Stimulated activated CD4-positive, alpha-beta T cell treated with anti-CD3 and anti-CD28 coated beads, Interleukin-1b, Interleukin-23, amount 100 ng/mL, for 4 hours (primary cell): ENCODE measurements around the gene VKORC1.

Source experiments
- DNase-seq, 2 donors: peaks; one replicate each; pipeline ENCODE4 v3.0.0-alpha.2; 2020; ENCODE audit warnings: low read depth in 2 of 2

VKORC1 gene

DNA sequence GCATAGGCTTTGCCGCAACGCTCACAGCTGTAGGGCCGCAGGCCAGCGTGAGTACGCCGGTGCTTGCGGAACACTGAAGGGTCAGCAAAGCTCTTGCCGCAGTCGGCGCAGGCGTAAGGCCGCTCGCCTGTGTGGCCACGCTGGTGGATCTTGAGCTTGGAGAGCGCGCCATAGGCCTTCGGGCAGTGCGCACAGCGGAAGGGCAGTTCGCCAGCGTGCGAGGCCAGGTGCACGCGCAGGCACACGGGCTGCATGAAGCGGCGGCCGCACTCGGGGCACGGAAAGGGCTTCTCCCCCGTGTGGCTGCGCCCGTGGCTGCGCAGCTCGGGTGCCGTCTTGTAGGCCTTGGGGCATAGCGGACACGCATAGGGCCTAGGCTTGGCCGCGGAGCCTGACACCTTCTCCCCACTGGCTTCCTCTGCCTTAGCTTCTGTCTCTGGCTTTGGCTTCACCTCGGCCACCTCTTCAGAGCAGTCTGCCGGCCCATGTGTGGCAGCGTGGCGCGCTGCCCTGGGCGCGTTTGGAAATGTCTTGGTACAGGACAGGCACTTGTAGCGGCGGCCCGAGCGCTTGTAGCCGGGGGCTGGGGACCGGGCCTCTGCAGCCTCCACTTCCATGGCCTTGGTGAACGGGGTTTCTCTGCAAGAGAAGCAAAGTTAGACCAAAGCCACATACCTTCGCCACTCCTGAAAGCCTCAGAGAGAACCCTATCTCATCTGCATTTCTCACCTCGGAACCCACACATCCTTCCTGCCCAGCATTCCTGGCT is 30.6 kb downstream of the VKORC1 start:
- no peak for DNase-seq

DNA sequence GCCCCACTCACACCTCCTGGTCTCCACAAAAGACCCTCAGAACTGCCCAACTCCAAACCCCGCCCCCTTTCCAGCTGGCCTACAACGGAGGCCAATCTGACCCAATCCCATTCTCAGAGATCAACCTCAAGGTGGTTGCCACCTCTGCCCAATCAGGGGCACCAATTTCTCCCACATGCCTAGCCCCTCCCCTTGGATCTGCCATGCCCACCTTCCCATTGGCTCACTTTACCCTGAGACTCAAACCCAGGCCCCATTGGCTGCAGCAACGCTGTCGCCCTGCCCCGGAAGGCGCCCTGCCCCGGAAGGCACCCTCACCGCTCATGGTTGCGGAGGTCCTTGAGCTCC is 31.1 kb downstream of the VKORC1 start:
- DNase-seq, result no peak

DNA sequence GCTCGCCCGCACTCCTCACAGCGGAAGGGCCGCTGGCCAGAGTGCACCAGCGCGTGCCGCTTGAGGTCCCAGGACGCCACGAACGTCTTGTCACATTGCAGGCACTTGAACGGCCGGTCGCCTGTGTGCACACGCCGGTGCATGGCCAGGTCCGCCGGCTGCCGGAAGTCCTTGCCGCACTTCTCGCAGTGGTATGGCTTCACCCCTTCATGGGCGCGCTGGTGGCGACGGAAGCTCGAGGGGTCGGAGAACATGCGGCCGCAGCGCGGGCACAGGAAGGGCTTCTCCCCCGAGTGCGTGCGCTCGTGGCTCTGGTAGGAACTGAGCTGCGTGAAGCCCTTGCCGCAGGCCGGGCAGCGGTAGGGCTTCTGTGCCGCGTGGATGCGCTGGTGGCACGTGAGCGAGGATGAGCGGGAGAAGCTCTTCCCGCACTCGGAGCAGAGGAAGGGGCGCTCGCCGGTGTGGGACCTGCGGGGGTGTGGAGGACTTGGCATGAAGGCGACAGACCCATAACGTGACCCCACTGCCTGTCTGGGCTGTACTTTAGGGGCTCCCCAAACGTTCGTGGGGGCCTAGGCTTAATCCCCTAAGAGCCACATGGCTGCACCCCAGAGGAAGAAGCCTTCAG is 32.7 kb downstream of the VKORC1 start:
- no peak for DNase-seq

DNA sequence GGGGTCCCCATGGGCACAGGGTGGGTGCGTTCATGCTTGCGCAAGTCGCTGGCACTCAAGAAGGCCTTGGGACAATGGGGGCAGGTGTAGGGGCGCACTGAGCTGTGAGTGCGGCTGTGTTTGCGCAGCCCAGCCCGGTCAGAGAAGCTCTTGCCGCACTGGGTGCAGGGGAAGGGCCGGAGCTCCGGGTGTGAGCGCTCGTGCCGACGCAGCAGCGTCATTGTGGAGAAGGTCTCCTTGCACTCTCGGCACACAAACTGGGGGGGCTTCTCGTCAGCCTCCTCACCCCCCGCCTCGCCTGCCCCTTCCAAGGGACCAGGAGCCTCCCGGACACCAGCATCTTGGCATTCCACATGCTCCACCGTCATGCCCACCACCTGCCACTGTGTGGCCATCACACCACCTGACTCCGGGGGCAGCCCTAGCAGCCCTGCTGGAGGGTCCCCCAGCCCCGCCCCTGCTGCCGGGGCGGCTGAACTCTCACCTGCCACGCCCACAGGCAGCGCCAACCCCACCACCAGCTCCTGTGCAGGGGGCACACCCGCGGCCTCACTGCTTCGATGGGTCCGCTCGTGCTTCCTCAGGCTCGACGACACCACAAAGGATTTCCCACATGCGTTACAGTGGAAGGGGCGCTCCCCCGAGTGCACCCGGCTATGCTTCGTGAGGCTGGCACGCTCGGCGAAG is 33.3 kb downstream of the VKORC1 start:
- no peak for DNase-seq

DNA sequence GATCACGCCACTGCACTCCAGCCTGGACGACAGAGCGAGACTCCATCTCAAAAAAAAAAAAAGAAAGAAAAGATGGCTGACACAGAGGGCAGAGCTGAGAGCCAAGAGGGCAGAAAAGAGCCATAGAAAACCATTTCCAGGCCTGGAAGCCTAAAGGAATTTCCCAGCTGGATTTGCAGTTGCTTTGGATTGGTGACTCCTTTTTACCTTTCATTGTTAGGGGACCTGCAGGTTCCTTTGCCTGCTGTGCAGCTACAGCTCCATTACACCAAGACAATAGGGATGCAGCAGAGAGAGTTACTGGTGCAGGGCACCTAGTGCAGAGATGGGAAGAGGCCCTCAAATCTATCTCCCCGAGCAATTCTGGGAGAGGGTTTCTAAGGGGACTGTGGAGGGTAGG is 39.0 kb downstream of the VKORC1 start:
- no peak for DNase-seq

DNA sequence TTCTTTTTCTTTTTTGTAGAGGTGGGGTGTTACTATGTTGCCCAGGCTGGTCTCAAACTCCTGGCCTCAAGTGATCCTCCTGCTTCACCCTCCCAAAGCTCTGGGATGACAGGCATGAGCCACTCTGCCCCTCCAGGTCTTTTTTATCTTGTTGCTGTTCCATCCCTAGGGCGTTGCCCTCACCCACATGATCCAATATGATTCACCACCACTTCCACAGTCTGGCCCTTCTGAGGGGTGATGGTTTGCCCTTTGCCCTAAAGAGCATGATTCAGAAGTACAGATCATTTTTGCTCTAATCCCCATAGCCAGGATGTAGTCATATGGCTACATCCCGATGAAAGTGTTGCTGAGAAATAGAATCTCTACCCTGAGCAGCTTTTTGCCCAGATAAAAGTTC is 42.5 kb downstream of the VKORC1 start:
- no peak for DNase-seq

DNA sequence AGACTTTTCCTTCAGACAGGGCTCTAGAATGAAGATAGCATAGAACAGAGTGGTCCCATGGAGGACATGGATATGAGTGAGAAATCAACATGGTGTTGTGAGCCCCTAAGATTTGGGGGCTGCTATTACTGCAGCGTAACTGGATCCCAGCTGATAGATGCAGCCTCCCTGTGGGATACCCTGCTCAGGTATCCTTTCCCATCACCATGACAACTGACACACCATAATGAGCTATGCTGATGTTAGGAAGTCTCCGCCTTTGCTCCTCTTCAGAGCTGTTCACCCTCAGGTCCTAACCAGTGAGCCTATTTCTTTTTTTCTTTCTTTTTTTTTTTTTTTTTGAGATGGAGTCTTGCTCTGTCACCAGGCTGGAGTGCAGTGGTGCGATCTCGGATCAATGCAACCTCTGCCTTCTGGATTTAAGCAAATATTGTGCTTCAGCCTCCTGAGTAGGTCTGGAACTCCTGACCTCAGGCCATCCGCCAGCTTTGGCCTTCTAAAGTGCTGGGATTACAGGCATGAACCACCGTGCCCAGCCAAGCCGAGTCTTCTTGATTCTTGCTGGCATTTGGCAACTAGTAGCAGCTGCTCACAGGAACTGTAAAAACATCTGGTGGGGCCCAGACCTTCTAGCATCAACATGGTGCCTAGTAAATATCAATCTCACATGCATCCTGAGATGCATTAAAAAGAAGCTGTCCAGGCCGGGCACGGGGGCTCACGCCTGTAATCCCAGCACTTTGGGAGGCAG is 44.1 kb downstream of the VKORC1 start:
- DNase-seq, result no peak

DNA sequence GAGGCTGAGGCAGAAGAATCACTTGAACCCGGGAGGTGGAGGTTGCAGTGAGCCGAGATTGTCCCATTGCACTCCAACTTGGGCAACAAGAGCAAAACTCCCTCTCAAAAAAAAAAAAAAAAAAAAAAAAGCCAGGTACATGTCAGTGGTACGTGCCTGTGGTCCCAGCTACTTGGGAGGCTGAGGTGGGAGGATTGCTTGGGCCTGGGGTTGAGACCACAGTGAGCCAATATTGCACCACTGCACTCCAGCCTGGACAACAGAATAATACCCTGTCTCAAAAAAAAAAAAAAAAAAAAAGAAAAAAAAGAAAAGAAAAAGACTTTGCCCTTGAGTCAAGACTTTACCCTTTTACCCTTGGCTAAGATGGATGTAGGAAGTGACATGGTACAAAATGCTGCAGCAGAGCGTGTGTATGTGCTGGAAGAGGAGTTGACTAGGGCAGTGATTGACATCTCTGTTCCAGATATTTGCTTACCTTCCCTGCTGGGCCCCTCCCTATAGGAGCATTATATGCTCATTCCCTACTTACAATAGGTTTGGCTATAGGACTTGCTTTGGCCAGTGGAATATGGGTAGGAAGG is 50.6 kb downstream of the VKORC1 start:
- DNase-seq, result no peak

DNA sequence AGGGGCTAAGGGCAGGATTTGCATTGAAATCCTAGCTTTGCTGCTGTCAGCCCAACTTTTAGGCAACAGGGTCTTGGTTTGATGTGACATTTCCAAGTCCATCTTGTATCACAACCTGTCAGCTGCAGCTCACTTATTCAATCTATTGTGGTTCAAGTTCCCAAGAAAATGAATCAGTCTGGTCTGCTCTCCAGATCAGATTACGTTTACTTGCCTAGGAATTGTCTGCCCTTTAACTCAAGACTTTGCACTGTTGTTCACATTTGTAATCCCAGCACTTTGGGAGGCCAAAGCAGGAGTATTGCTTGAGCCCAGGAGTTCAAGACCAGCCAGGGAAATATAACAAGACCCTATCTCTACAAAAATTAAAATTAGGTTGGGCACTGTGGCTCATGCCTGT is 51.2 kb downstream of the VKORC1 start:
- DNase-seq, result no peak

DNA sequence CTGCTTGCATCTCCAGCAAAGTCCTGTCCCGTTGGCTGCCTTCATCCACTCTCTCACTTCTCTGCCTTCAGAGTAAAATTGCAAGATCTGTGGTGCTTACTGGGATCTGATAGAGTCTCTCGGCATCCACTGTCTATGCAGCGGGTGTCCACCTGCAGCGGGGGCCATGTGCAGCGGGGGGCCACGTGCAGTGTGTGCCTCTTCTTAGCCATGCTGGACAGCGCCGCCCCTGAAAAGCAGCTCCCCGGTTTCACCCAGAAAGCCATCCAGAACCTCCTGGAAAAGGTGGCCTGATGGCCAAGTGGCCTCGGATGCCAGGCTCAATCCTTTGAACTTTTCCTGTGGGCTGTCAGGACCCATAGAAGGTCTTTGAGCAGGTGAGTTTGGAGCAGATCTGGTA is 51.7 kb downstream of the VKORC1 start:
- no peak for DNase-seq
